Measurements from ENCODE around the gene CCDC154. TPM values are rescaled to one million over a fixed set of nuclear protein-coding genes. Genes with fewer than 3 reads are reported as not detected.

CCDC154 gene
- total and polyA plus RNA-seq, 10 of the 15 experiments (the other 5 are each of a cell fraction or from before 2014, with no cell fraction given), result 0.06 to 0.26 (median 0.25) TPM; not detected in 7

DNA sequence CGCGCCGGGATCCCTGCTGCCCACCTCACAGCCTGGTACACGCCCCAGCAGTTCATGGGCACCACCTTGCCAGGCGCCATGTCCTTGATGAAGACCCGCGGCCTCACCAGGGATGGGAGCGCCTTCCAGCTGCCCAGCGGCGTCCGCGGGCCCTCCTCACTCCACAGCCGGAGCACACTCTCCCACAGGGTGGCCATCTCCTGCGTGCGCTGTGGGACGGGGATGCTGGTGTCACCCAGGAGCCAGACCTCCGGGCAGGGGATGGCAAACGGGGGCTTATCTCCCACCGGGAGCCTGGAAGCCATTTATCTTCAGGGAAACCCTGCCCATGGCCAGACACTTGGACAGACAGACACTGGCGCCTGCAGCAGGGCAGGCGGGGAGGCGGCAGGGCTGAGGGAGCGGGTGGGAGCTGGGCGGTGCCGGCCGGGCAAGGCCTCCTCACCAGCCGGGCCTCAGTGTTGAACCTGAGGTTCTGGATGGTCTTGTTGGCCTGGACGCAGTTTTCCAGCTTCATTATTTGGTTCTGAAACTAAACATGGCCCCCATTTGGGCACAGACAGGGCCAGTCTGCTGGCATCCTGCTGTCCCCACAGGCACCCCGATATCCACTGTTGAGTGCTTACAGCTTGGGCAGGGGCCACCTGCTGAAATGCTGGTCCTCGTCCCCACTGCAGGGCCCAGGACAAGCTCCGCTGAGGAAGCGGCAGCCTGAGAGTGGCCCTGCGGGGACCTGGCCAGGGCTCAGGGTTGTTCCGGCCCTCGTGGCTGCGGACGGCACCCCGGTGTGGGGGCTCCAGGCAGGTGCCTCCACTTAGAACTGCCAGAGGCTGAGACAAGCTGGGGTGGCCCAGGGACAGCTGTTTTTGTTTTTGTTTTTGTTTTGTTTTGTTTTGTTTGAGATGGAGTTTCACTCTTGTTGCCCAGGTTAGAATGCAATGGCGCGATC, 9.4 kb downstream of the CCDC154 start (continued):
- TF ChIP-seq E2F4 (IDR thresholded peaks at IDR 0.05; ENCODE audit: low read depth, low read length), result no peak
- TF ChIP-seq ATF7 (IDR thresholded peaks at IDR 0.05; ENCODE audit: low read depth), result no peak
- no peak for TF ChIP-seq MTA2 (IDR thresholded peaks at IDR 0.05; ENCODE audit: low read depth)

- RAD21 ChIA-PET (ENCODE audit: unreplicated experiment), result interaction anchor here (0.6 kb wide), 1 partner anchor 178 kb away, joined by 3 read pairs; no protein-coding TSS in a partner anchor
- no peak overlapping the region for H3K27ac ChIP-seq (ENCODE audit: control insufficient read depth, insufficient read depth)
- H3K9me3 ChIP-seq (replicated peaks; ENCODE audit: control insufficient read depth, insufficient read depth, low read length), result no peaks in the 10 kb centered on the region
- DNase-seq (ENCODE audit: low read depth, low spot score), result no peak
- no peak for TF ChIP-seq DPF2 (IDR thresholded peaks at IDR 0.05)
- no peak for TF ChIP-seq POLR2A (IDR thresholded peaks at IDR 0.05; ENCODE audit: low read depth, low read length)
- TF ChIP-seq, protein P1, sequence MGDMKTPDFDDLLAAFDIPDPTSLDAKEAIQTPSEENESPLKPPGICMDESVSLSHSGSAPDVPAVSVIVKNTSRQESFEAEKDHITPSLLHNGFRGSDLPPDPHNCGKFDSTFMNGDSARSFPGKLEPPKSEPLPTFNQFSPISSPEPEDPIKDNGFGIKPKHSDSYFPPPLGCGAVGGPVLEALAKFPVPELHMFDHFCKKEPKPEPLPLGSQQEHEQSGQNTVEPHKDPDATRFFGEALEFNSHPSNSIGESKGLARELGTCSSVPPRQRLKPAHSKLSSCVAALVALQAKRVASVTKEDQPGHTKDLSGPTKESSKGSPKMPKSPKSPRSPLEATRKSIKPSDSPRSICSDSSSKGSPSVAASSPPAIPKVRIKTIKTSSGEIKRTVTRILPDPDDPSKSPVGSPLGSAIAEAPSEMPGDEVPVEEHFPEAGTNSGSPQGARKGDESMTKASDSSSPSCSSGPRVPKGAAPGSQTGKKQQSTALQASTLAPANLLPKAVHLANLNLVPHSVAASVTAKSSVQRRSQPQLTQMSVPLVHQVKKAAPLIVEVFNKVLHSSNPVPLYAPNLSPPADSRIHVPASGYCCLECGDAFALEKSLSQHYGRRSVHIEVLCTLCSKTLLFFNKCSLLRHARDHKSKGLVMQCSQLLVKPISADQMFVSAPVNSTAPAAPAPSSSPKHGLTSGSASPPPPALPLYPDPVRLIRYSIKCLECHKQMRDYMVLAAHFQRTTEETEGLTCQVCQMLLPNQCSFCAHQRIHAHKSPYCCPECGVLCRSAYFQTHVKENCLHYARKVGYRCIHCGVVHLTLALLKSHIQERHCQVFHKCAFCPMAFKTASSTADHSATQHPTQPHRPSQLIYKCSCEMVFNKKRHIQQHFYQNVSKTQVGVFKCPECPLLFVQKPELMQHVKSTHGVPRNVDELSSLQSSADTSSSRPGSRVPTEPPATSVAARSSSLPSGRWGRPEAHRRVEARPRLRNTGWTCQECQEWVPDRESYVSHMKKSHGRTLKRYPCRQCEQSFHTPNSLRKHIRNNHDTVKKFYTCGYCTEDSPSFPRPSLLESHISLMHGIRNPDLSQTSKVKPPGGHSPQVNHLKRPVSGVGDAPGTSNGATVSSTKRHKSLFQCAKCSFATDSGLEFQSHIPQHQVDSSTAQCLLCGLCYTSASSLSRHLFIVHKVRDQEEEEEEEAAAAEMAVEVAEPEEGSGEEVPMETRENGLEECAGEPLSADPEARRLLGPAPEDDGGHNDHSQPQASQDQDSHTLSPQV (IDR thresholded peaks at IDR 0.05), result no peak
- TF ChIP-seq IRF3 (IDR thresholded peaks at IDR 0.05), result no peak
- TF ChIP-seq HDAC6 (IDR thresholded peaks at IDR 0.05; ENCODE audit: unreplicated experiment), result no peak
- WGBS (ENCODE audit: insufficient coverage, insufficient replicate concordance, low lambda C conversion rate, missing lambda C conversion rate), result 30% methylated on average over 22 of the region's 22 CpGs
- FAIRE-seq, result no peak
- peaks cover 0 to 10% of the 10 kb centered on the region in 2 experiments for H3K27me3 ChIP-seq (replicated peaks in 1 of 2; ENCODE audit: control insufficient read depth in 2 of 2, insufficient read depth in 2 of 2, low read length in 1 of 2)
- no peak overlapping the region for H2AFZ ChIP-seq (ENCODE audit: control insufficient read depth, low read depth, low read length)
- CTCF ChIA-PET, result no interaction called here
- no peaks in the 10 kb centered on the region; the same call in 1 of the 2 replicates for H4K20me1 ChIP-seq (ENCODE audit: control insufficient read depth, insufficient read depth)
- BruUV-seq (replicated peaks), result no TSS peak
- H3K4me2 ChIP-seq (ENCODE audit: control insufficient read depth, insufficient read depth), result no peak overlapping the region
- H3K9ac ChIP-seq (ENCODE audit: control insufficient read depth, insufficient read depth, low read length), result no peak overlapping the region
- H3K4me3 ChIP-seq, result no peak overlapping the region
- in situ Hi-C loops (cut with MboI) (no loop called here), intact Hi-C loops (cut with micrococcal nuclease; ENCODE audit: unreplicated experiment) (no loop called here)
- POLR2A ChIA-PET, result no interaction called here
- no peak for ATAC-seq
- no peaks in the 10 kb centered on the region for H3K4me1 ChIP-seq (ENCODE audit: control insufficient read depth, insufficient read depth, low read length)
- no peaks in the 10 kb centered on the region for H3K36me3 ChIP-seq (ENCODE audit: control insufficient read depth in 2 of 2, insufficient read depth in 2 of 2, low read length in 1 of 2)
- H3K79me2 ChIP-seq (ENCODE audit: control insufficient read depth, insufficient read depth, low read length), result no peaks in the 10 kb centered on the region
- SMC1A ChIA-PET (ENCODE audit: uncharacterized antibody, unreplicated experiment), result no interaction called here
Measured at GRCh38 chr16:1433756-1434155, 10.6 kb downstream of the CCDC154 start.

All from GM12878 (cell line).